ENCODE measurements around the gene S1PR5. TPM values are rescaled to one million over a fixed set of nuclear protein-coding genes. Genes with fewer than 3 reads are reported as not detected.

The S1PR5 gene
- total and polyA plus RNA-seq, 9 of the 15 experiments (the other 6 are each of a cell fraction or from before 2014, with no cell fraction given) = 0.03 to 0.54 (median 0.35) TPM; not detected in 4

- TF ChIP-seq RBM25 (IDR thresholded peaks at IDR 0.05; ENCODE audit: low read depth, low read length, severe bottlenecking) = peak; percentile 23
- peak; percentile 95 for TF ChIP-seq RBBP5 (IDR thresholded peaks at IDR 0.05; ENCODE audit: borderline replicate concordance, insufficient read depth, low read length, poor library complexity, severe bottlenecking)
- TF ChIP-seq CREB3L1 (IDR thresholded peaks at IDR 0.05; ENCODE audit: borderline replicate concordance, low read depth) = no peak
- no peak for TF ChIP-seq ZNF407 (IDR thresholded peaks at IDR 0.05; ENCODE audit: low read depth)
- TF ChIP-seq ZFX (CRISPR knock-in tag; IDR thresholded peaks at IDR 0.05) = peak; percentile 61
- TF ChIP-seq HCFC1 (IDR thresholded peaks at IDR 0.05; ENCODE audit: low read depth, low read length) = peak; percentile 61; the same call in 1 of the 2 replicates
- peak; percentile 94 for TF ChIP-seq CXXC5 (CRISPR knock-in tag; IDR thresholded peaks at IDR 0.05)
- peak; percentile 77; the same call in 1 of the 2 replicates for TF ChIP-seq PHF8 (IDR thresholded peaks at IDR 0.05; ENCODE audit: borderline replicate concordance, low read length)
- peak; percentile 19 for TF ChIP-seq DACH1 (IDR thresholded peaks at IDR 0.05; ENCODE audit: partially characterized antibody)
- no peak for TF ChIP-seq ZNF239 (CRISPR knock-in tag; IDR thresholded peaks at IDR 0.05)
- no peak for TF ChIP-seq ZNF174 (CRISPR knock-in tag; IDR thresholded peaks at IDR 0.05)
- 0 out of 2 replicates have a peak, but pooled peaks have one; percentile 17 for TF ChIP-seq NFRKB (IDR thresholded peaks at IDR 0.05; ENCODE audit: low read depth)
- TF ChIP-seq SRSF3 (IDR thresholded peaks at IDR 0.05; ENCODE audit: insufficient read depth, low read length) = no peak
- peak; percentile 58; the same call in 1 of the 2 replicates for TF ChIP-seq ETV5 (CRISPR knock-in tag; IDR thresholded peaks at IDR 0.05; ENCODE audit: low read depth)
- TF ChIP-seq ELF1 (tag; IDR thresholded peaks at IDR 0.05) = peak; percentile 75
- TF ChIP-seq EP400 (IDR thresholded peaks at IDR 0.05) = peak; percentile 75
- TF ChIP-seq ZNF133 (CRISPR knock-in tag; IDR thresholded peaks at IDR 0.05) = no peak
- peak; percentile 68 for TF ChIP-seq TAF1 (IDR thresholded peaks at IDR 0.05; ENCODE audit: control insufficient read depth, extremely low read depth, insufficient read depth, low read length, severe bottlenecking)
- TF ChIP-seq HNRNPUL1 (IDR thresholded peaks at IDR 0.05; ENCODE audit: low read length) = no peak
Measured at GRCh38 chr19:10565567-10566407, 48.5 kb upstream of the S1PR5 start, which contains the start of gene KRI1 (continued).

Data from K562 (cell line).